Measurements from ENCODE around the gene NCAPD2.
"Not testable (repeated sequence)": the region's sequence is repeated elsewhere in the genome, so short reads cannot be mapped to it uniquely, and the experiment has no call there.

The NCAPD2 gene

GRCh38 chr12:6552140-6552551 lies 58.2 kb downstream of the NCAPD2 start:
- no peak for TF ChIP-seq Cebpa-rat (IDR thresholded peaks at IDR 0.05)
- Histone ChIP-seq H3K9ac (peak overlapping the region; percentile 64 to 87 (median 75); a peak in 21 of 22 replicates), H3K9me3 (replicated peaks in 1 of 11) (no peaks in the 10 kb centered on the region), H4K20me1 (peaks cover 30 to 75% (median 48%) of the 10 kb centered on the region in 11 experiments; a peak in 20 of 22 replicates), H3K27ac (peak overlapping the region; percentile 12 to 86 (median 80); a peak in 20 of 22 replicates), H3K4me1 (peaks cover 82 to 92% (median 88%) of the 10 kb centered on the region in 10 experiments), H3K27me3 (no peaks in the 10 kb centered on the region), H3K36me3 (peaks cover 29 to 54% (median 42%) of the 10 kb centered on the region in 11 experiments), H3K4me2 (peak overlapping the region; percentile 93 to 100 (median 99)), H3K4me3 (peak overlapping the region in 9 of 10 experiments; percentile 29 to 99 (median 79); a peak in 14 of 20 replicates)

DNA sequence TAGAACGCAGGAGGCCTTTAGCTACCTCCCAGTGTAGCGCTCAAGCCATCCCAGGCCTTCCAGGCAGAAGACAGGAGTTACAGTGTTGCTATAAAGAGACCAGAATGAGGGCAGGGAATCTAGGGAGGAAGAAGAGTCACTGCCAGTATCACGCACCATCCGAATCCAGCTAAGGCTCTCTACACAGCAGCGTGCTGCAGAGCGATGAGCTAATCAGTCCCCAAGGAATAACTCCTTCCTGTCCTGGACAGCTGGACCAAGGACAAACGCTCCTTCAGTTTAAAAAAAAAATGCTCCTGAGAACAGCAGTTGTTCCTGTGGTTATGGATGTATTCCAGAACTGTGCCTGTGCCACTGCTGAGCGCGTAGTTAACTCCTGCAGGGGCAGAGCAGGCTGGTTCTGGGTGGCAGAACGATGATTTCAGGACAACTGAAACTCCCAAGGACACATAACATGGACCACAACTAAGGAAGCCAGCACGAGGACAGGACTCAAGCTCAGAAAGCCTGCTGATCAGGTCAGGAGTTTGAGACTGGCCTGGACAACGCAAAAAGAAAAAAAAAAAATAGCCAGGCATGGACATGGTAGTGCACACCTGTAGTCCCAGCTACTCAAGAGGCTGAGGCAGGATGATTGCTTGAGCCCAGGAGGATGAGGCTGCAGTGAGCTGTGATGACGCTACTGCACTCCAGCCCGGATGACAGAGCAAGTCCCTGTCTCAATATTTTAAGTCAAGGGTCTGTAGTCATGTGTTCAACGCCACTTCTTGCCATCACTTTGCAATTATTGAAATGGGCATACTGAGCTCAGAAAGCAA lies 59.4 kb downstream of the NCAPD2 start:
- H3K27ac ChIP-seq, result peak overlapping the region in 8 of 11 experiments; percentile 1 to 86 (median 81); a peak in 12 of 22 replicates
- H3K27me3 ChIP-seq, result no peaks in the 10 kb centered on the region
- peak overlapping the region; percentile 93 to 100 (median 99) for H3K4me2 ChIP-seq
- H3K9me3 ChIP-seq (replicated peaks in 1 of 11), result no peaks in the 10 kb centered on the region
- H3K4me3 ChIP-seq, result peak overlapping the region; percentile 31 to 99 (median 94); a peak in 16 of 20 replicates
- H3K4me1 ChIP-seq, result peaks cover 71 to 93% (median 85%) of the 10 kb centered on the region in 10 experiments
- no peak for TF ChIP-seq Cebpa-rat (IDR thresholded peaks at IDR 0.05)
- peaks cover 24 to 54% (median 42%) of the 10 kb centered on the region in 11 experiments for H3K36me3 ChIP-seq
- peak overlapping the region; percentile 64 to 87 (median 77); a peak in 19 of 22 replicates for H3K9ac ChIP-seq
- H4K20me1 ChIP-seq, result peaks cover 33 to 86% (median 57%) of the 10 kb centered on the region in 11 experiments; a peak in 20 of 22 replicates

DNA sequence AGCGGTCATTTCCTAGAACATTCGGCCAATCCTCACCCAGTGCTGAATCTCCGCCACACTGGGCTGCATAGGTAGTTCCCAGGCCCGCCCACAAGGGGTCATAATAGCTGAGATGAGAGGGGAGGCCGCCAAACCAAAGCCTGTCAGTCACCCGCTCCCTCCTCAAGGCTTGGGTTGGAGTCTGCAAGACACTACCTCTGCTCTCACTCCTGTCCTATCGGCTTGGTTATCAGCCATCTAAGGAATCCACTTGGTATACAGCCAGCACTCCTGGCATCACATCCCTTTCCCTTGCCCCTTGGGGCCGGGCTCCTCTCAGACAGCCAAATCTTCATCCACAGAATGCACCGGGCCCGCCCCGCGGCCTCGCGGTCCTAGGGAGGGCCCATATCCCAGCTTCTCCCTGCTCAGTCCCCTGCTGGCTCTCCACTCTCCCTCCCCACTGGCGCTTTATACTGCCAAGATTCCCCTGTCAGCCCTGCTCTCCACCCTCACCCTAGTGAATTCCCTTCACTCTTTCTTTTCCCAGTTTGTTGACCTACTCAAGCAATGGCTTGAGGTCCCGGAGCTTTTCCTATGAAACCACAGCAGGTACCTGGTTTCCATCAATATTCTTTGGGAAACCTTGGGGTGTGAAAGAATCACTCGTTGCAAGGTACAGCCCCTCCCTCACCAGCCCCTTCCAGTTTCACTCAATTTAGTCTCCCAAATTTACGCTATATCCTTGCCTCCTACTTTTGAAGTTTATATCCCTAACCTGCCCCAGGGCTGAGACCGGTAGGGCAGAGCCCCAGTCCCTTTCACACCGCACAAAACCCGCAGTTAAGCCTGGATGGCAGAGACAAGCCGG lies 60.5 kb downstream of the NCAPD2 start:
- Histone ChIP-seq H3K36me3 (peaks cover 29 to 58% (median 49%) of the 10 kb centered on the region in 11 experiments), H3K9me3 (replicated peaks in 1 of 11) (no peaks in the 10 kb centered on the region), H3K4me3 (peak overlapping the region; percentile 79 to 99 (median 94)), H3K27ac (peak overlapping the region; percentile 32 to 77 (median 64); a peak in 21 of 22 replicates), H3K27me3 (no peaks in the 10 kb centered on the region), H4K20me1 (peaks cover 36 to 96% (median 60%) of the 10 kb centered on the region in 11 experiments; a peak in 20 of 22 replicates), H3K4me1 (peaks cover 59 to 85% (median 79%) of the 10 kb centered on the region in 10 experiments), H3K9ac (peak overlapping the region; percentile 77 to 87 (median 83)), H3K4me2 (peak overlapping the region; percentile 93 to 100 (median 99))
- no peak for TF ChIP-seq Cebpa-rat (IDR thresholded peaks at IDR 0.05)

DNA sequence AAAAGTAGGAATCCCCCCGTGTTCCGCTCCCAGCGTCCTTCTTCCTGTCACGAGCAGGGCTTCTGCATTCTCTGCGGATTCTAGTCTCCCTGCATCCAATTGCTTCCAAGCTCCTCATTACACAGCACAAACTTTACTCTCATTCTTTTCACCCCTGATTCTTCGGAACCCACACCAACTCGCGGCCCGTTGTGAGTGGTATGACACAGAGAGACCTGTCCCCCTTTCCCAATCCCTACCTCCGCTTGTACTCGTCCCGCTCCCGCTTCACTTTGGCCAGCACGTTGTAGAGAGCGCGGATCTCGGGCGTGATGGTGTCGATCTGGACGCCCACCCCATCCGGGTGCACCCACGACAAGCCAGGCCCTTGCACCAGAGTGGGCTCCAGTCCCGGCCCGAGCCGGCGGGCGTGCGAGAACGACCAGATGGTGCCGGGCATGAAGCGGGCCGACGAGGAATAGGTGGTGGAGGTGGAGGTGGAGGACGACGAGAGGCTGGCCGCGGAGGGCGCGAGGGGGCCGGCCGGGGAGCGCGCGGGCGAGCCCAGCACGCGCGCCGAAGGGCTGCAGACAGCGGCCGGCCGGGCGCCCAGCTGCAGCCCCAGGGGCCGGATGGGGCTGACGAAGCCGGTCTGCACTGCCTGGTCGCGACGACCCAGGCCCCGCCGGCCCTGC lies 61.3 kb downstream of the NCAPD2 start:
- peak overlapping the region; percentile 79 to 99 (median 94) for H3K4me3 ChIP-seq
- no peaks in the 10 kb centered on the region for H3K9me3 ChIP-seq (replicated peaks in 1 of 11)
- H3K36me3 ChIP-seq, result peaks cover 32 to 58% (median 49%) of the 10 kb centered on the region in 11 experiments
- peak overlapping the region; percentile 32 to 77 (median 64); a peak in 21 of 22 replicates for H3K27ac ChIP-seq
- H4K20me1 ChIP-seq, result peaks cover 36 to 96% (median 67%) of the 10 kb centered on the region in 11 experiments; a peak in 21 of 22 replicates
- no peak for TF ChIP-seq Cebpa-rat (IDR thresholded peaks at IDR 0.05)
- H3K4me2 ChIP-seq, result peak overlapping the region; percentile 93 to 100 (median 99)
- H3K27me3 ChIP-seq, result no peaks in the 10 kb centered on the region
- peaks cover 52 to 77% (median 71%) of the 10 kb centered on the region in 10 experiments for H3K4me1 ChIP-seq
- H3K9ac ChIP-seq, result peak overlapping the region; percentile 77 to 87 (median 83)

DNA sequence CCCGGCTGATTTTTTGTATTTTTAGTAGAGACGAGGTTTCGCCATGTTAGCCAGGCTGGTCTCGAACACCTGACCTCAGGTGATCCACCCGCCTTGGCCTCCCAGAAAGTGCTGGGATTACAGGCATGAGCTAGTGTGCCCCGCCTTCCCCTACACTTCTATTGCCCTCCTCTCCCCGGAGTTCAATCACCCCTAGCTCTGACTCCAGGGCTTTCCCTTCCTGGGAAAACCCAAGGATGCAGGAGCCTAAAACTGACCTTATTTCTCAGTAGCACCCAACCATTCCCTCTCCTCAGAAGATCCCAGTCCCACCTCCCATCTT lies 62.6 kb downstream of the NCAPD2 start:
- peak overlapping the region in 5 of 10 experiments; percentile 90 to 99 (median 94); a peak in 8 of 20 replicates for H3K4me3 ChIP-seq
- peaks cover 39 to 64% (median 58%) of the 10 kb centered on the region in 10 experiments for H3K4me1 ChIP-seq
- 0 out of 22 replicates have a peak overlapping the region, but pooled peaks of 3 of the 11 experiments have one; percentile 15 to 83 (median 24) for H3K9ac ChIP-seq
- peaks cover 45 to 58% (median 52%) of the 10 kb centered on the region in 11 experiments for H3K36me3 ChIP-seq
- H3K9me3 ChIP-seq (replicated peaks in 1 of 11); H3K27me3 ChIP-seq: not testable (repeated sequence)
- H3K27ac ChIP-seq, result peak overlapping the region in 6 of 11 experiments; percentile 20 to 77 (median 51); a peak in 6 of 22 replicates
- peaks cover 26 to 96% (median 80%) of the 10 kb centered on the region in 11 experiments; a peak in 21 of 22 replicates for H4K20me1 ChIP-seq
- H3K4me2 ChIP-seq, result peak overlapping the region; percentile 93 to 100 (median 99)

DNA sequence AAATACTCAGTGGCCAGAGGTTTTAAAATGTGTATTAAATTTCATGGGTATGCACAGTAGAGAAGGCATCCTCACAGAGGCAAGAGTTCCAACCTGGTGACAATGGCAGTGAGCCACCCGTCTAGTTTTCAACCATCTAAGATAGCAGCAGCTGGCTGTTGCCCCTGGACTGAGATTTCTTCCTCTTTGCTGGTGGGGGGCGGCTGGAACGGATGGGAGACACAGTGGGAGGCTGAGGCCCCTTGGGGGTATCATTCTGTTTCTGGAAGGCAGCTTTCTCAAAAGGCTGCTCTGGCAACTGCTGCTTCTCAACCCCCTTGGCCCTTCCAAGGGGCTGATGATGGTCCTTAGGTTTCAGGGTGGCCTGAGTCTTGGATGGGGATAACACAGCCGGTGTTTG lies 63.0 kb downstream of the NCAPD2 start:
- H3K4me1 ChIP-seq, result peaks cover 35 to 60% (median 54%) of the 10 kb centered on the region in 10 experiments
- no peak overlapping the region for H3K4me3 ChIP-seq
- TF ChIP-seq Cebpa-rat (IDR thresholded peaks at IDR 0.05), result no peak
- H3K9me3 ChIP-seq (replicated peaks in 1 of 11), result no peaks in the 10 kb centered on the region
- H3K27ac ChIP-seq, result peak overlapping the region in 1 of 11 experiments; percentile 64; a peak in 1 of 22 replicates
- peak overlapping the region in 7 of 11 experiments; percentile 93 to 99 (median 98); a peak in 9 of 22 replicates for H3K4me2 ChIP-seq
- H3K27me3 ChIP-seq, result no peaks in the 10 kb centered on the region
- H3K9ac ChIP-seq, result peak overlapping the region in 3 of 11 experiments; percentile 20 to 29 (median 24); a peak in 3 of 22 replicates
- H3K36me3 ChIP-seq, result peaks cover 47 to 59% (median 55%) of the 10 kb centered on the region in 11 experiments
- H4K20me1 ChIP-seq, result peaks cover 22 to 96% (median 84%) of the 10 kb centered on the region in 11 experiments; a peak in 21 of 22 replicates

GRCh38 chr12:6558014-6558760 lies 64.3 kb downstream of the NCAPD2 start:
- Histone ChIP-seq H3K4me1 (peaks cover 21 to 47% (median 41%) of the 10 kb centered on the region in 10 experiments), H3K4me2 (0 out of 22 replicates have a peak overlapping the region, but pooled peaks of 4 of the 11 experiments have one; percentile 15 to 23 (median 20)), H3K36me3 (peaks cover 56 to 72% (median 68%) of the 10 kb centered on the region in 11 experiments), H4K20me1 (peaks cover 8 to 96% (median 86%) of the 10 kb centered on the region in 11 experiments; a peak in 21 of 22 replicates), H3K9ac (0 out of 22 replicates have a peak overlapping the region, but pooled peaks of 1 of the 11 experiments have one; percentile 18)
- not testable (repeated sequence) for H3K9me3 ChIP-seq (replicated peaks in 1 of 11); H3K27me3 ChIP-seq; H3K27ac ChIP-seq; H3K4me3 ChIP-seq
